Activated naive CD8-positive, alpha-beta T cell treated with anti-CD3 and anti-CD28 coated beads, Interleukin-2, amount 10 ng/mL, durations not matched to agents 7 days and 5 days (primary cell): ENCODE measurements around the gene PROCA1. TPM values are rescaled to one million over a fixed set of nuclear protein-coding genes. Genes with fewer than 3 reads are reported as not detected.
"Not testable (repeated sequence)": the region's sequence is repeated elsewhere in the genome, so short reads cannot be mapped to it uniquely, and the experiment has no call there.

ENCODE experiments used
- ATAC-seq: fragments of 150-1000 bp; cut with Tn5 transposase; one replicate; pipeline ENCODE4 v1.10.0; 2021; ENCODE audit warnings: low read depth, moderate library complexity
- POLR2A ChIA-PET: fragments of 350-600 bp; sonication (Branson Sonifier 250); formaldehyde crosslinking; loops from one replicate; lab custom pipeline; 2021; ENCODE audit warnings: antibody characterized with exemption; lab: Charles Lee
- DNase-seq: peaks from one replicate; pipeline ENCODE4 v3.0.0; 2021
- H3K27ac Mint-ChIP-seq: one replicate; pipeline ENCODE4 v1.8.0; 2022; ENCODE audit warnings: mild to moderate bottlenecking, mixed read lengths
- H3K27me3 Mint-ChIP-seq: one replicate; pipeline ENCODE4 v1.8.0; 2022; ENCODE audit warnings: mild to moderate bottlenecking, moderate library complexity, mixed read lengths
- H3K36me3 Mint-ChIP-seq: one replicate; pipeline ENCODE4 v1.8.0; 2021; ENCODE audit warnings: mild to moderate bottlenecking, mixed read lengths
- H3K4me1 Mint-ChIP-seq: one replicate; pipeline ENCODE4 v1.8.0; 2021; ENCODE audit warnings: mixed read lengths
- H3K4me3 Mint-ChIP-seq: one replicate; pipeline ENCODE4 v1.8.0; 2022; ENCODE audit warnings: mild to moderate bottlenecking, moderate library complexity, mixed read lengths
- H3K9me3 Mint-ChIP-seq: one replicate; pipeline ENCODE4 v1.8.0; 2021; ENCODE audit warnings: mixed read lengths
- total RNA-seq, 2 experiments: library from RNA; stranded (reverse); gene quantifications; one replicate each; pipeline ENCODE4 v1.2.3, GENCODE V29; 2021

Gene PROCA1
- total RNA-seq, 2 experiments from 2014 or later: 12.0 to 12.1 TPM

DNA sequence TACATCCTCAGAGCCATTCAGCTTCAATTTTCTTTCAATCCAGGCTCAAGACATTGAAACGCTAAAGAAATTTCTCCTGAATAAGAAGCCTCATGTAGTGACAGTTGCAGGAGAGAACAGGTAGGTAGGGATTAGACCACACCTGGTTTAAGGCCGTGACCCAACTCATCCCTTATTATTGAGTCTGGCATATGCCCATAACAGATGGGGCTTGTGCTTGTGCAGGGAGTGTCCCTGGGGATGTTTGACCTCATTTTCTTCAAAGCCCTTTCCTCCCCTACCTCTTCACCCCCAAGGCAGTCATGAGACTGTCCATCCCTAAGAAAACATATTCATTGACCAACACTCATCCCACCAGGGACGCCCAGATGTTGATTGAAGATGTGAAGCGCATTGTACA is 25.4 kb downstream of the PROCA1 start:
- POLR2A ChIA-PET: no interaction called here
- Mint-ChIP-seq H3K4me3 (no peak overlapping the region), H3K36me3 (peaks cover 44% of the 10 kb centered on the region), H3K27me3 (no peaks in the 10 kb centered on the region), H3K4me1 (no peaks in the 10 kb centered on the region), H3K9me3 (no peaks in the 10 kb centered on the region), H3K27ac (no peak overlapping the region)
- DNase-seq (no peak), ATAC-seq (no peak)

DNA sequence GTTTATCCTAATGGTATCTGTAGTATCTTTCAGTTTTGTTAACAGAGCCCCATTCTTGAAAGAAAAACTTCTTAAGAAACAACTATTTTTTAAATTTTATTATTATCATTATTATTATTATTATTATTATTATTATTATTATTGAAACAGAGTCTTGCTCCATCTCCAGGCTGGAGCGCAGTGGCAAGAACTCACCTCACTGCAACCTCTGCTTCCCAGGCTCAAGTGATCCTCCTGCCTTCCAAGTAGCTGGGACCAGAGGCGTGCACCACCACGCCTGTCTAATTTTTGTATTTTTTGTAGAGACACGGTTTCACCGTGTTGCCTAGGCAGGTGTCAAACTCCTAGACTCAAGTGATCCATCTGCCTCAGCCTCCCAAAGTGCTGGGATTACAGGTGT is 26.3 kb downstream of the PROCA1 start:
- POLR2A ChIA-PET: no interaction called here
- Mint-ChIP-seq H3K4me3 (no peak overlapping the region), H3K27me3 (no peaks in the 10 kb centered on the region), H3K9me3 (no peaks in the 10 kb centered on the region), H3K27ac (no peak overlapping the region), H3K4me1 (no peaks in the 10 kb centered on the region), H3K36me3 (peaks cover 44% of the 10 kb centered on the region)
- no peak for ATAC-seq
- no peak for DNase-seq

DNA sequence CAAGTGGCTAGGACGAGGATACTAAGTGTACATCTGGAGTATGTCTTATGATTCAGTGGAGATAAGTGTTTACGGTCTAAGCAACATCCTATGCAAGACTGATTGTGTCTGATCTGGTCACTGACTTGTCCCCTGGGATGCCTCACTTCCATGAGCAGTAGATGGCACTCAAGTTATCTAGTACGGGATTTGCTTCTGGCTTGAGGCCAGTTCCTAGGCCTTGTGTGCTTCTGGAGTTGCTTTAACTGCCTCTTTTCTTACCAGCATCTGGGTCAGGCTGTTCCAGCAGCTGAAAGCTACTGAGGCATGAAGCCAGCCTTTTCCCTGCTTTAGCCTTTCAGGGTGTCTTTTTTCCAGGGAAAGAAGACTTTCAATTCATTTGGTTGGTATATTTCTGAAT is 26.7 kb downstream of the PROCA1 start:
- DNase-seq (no peak), ATAC-seq (no peak)
- no peak overlapping the region for H3K27ac Mint-ChIP-seq
- POLR2A ChIA-PET: no interaction called here
- H3K9me3 Mint-ChIP-seq: no peaks in the 10 kb centered on the region
- no peaks in the 10 kb centered on the region for H3K27me3 Mint-ChIP-seq
- H3K36me3 Mint-ChIP-seq: peaks cover 44% of the 10 kb centered on the region
- H3K4me3 Mint-ChIP-seq: no peak overlapping the region
- H3K4me1 Mint-ChIP-seq: no peaks in the 10 kb centered on the region

- H3K9me3 Mint-ChIP-seq: no peaks in the 10 kb centered on the region
- H3K4me3 Mint-ChIP-seq: no peak overlapping the region
- POLR2A ChIA-PET: no interaction called here
- H3K4me1 Mint-ChIP-seq: no peaks in the 10 kb centered on the region
- H3K27ac Mint-ChIP-seq: no peak overlapping the region
- DNase-seq (no peak), ATAC-seq (no peak)
- no peaks in the 10 kb centered on the region for H3K27me3 Mint-ChIP-seq
- H3K36me3 Mint-ChIP-seq: peaks cover 28% of the 10 kb centered on the region
These were observed 29.0 kb downstream of the PROCA1 start for GRCh38 chr17:28682655-28683054.

GRCh38 chr17:28675980-28676379 is 35.7 kb downstream of the PROCA1 start:
- no peaks in the 10 kb centered on the region for H3K9me3 Mint-ChIP-seq
- ATAC-seq (no peak), DNase-seq (no peak)
- no peaks in the 10 kb centered on the region for H3K4me1 Mint-ChIP-seq
- POLR2A ChIA-PET: interaction anchor here (1.5 to 1.7 kb wide), 2 partner anchors 14 to 31 kb away, joined by 6 to 7 read pairs; partner anchors contain the start of genes BLTP2, SDF2 and SUPT6H
- H3K27me3 Mint-ChIP-seq: no peaks in the 10 kb centered on the region
- no peak overlapping the region for H3K4me3 Mint-ChIP-seq
- peaks cover 17% of the 10 kb centered on the region for H3K36me3 Mint-ChIP-seq
- no peak overlapping the region for H3K27ac Mint-ChIP-seq

DNA sequence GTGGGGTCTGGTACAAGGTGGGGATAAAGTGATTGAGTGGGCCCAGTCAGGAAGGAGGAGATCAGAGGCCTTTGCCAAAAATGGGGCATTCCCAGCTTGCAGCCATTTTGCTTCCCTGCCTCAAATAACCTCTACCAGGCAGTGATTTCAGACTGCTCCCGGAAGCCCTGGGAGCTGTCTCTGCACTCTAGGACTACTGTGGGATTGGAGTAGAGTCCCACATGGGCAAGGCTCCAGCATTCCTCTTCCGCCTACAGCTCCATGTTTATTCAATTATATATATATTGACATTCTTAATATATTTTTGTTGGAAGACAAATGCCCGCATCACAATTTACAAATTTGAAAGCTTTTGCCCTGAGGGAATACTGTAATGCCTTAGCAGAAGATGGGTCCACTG is 36.2 kb downstream of the PROCA1 start:
- Mint-ChIP-seq H3K27ac (no peak overlapping the region), H3K9me3 (no peaks in the 10 kb centered on the region), H3K4me1 (no peaks in the 10 kb centered on the region), H3K4me3 (no peak overlapping the region), H3K36me3 (peaks cover 16% of the 10 kb centered on the region), H3K27me3 (no peaks in the 10 kb centered on the region)
- no peak for DNase-seq
- ATAC-seq: no peak
- POLR2A ChIA-PET: interaction anchor here (0.7 to 1.7 kb wide), 3 partner anchors 14 to 31 kb away, joined by 3 to 7 read pairs (median 6); partner anchors contain the start of genes BLTP2, SDF2 and SUPT6H

DNA sequence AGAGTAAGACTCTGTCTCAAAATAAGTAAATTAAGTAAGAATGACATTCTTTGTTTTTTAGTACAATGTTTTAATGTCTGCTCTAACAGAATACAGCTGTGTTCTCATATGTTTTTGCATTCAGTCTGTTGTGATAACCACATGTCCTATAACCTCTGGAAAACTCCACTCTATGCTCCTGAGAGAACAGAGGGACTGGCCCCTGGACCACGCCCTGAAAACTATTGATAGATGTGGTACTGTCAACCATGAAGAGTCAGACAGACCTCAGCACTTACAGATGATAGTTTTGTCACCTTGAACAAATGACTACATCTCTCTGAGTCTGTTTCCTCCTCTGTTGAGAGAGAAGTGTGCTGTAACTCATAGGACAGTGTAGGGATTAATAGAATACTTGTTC is 41.8 kb downstream of the PROCA1 start:
- no peaks in the 10 kb centered on the region for H3K27me3 Mint-ChIP-seq
- peaks cover 15% of the 10 kb centered on the region for H3K36me3 Mint-ChIP-seq
- H3K27ac Mint-ChIP-seq: no peak overlapping the region
- POLR2A ChIA-PET: no interaction called here
- H3K4me3 Mint-ChIP-seq: no peak overlapping the region
- no peak for ATAC-seq
- H3K9me3 Mint-ChIP-seq: no peaks in the 10 kb centered on the region
- H3K4me1 Mint-ChIP-seq: peaks cover 11% of the 10 kb centered on the region
- no peak for DNase-seq

DNA sequence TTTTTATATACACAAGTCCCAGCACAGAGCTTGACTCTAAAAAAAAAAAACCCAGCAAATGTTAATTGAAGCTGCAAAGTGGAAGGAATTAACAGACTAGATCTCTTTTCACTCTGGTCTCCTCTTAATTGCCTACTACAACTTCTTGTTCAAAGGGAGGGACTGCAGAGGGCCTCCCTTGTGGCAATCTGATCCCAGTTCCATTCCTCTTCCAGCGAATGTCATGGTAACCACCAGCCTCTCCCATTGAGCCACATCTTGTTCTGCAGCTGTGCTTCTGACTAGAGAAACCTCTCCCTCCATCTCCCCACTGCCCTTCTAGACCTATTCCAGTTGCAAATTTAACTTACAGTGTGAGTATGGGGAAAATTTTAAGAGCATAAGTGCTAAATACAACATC is 43.8 kb downstream of the PROCA1 start:
- no peaks in the 10 kb centered on the region for H3K9me3 Mint-ChIP-seq
- POLR2A ChIA-PET: interaction anchor here (0.5 to 0.6 kb wide), 2 partner anchors 102 to 170 kb away, joined by 3 to 5 read pairs; no protein-coding TSS in a partner anchor
- peaks cover 28% of the 10 kb centered on the region for H3K4me1 Mint-ChIP-seq
- no peak for ATAC-seq
- DNase-seq: no peak
- H3K36me3 Mint-ChIP-seq: peaks cover 13% of the 10 kb centered on the region
- no peak overlapping the region for H3K4me3 Mint-ChIP-seq
- peak overlapping the region; percentile 50 for H3K27ac Mint-ChIP-seq
- no peaks in the 10 kb centered on the region for H3K27me3 Mint-ChIP-seq

DNA sequence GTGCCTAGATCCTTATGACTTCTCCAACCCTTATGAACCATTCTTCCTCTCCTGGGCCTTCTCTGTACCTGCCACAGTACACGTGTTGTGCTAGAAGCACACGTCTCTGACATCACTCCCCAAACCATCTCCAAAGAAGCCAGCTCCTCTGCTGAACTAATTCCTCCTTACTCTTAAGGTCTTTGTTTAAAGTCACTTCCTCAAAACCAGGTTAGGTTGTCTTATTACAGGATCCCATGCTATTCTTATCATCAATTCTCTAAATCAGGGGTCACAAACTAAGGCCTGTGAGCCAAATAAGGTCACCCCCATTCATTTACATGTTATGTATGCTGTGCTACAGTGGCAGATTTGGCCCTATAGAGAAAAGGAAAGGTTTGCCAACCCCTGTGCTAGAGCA is 45.7 kb downstream of the PROCA1 start:
- ATAC-seq (no peak), DNase-seq (no peak)
- H3K27ac Mint-ChIP-seq: no peak overlapping the region
- POLR2A ChIA-PET: no interaction called here
- no peak overlapping the region for H3K4me3 Mint-ChIP-seq
- H3K4me1 Mint-ChIP-seq: peaks cover 31% of the 10 kb centered on the region
- no peaks in the 10 kb centered on the region for H3K27me3 Mint-ChIP-seq
- H3K9me3 Mint-ChIP-seq: no peaks in the 10 kb centered on the region
- H3K36me3 Mint-ChIP-seq: peaks cover 8% of the 10 kb centered on the region

DNA sequence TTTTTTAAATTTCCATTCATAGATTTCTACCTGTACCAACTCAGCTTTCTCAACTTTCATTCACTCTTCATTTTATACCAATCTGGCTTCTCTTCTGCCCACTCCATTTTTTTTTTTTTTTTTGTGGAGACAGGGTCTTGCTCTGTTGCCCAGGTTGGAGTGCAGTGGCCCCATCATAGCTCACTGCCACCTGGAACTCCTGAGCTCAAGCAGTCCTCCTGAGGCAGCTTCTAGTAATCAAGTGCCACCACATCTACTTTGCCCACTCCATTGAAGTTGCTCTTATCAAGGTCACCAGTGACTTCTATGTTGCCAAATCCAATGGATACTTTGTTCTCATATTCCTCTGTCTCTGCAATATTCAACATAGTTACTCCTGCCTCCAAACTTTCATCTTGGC is 48.0 kb downstream of the PROCA1 start:
- peaks cover 34% of the 10 kb centered on the region for H3K4me1 Mint-ChIP-seq
- peak overlapping the region; percentile 99 for H3K4me3 Mint-ChIP-seq
- no peaks in the 10 kb centered on the region for H3K27me3 Mint-ChIP-seq
- H3K9me3 Mint-ChIP-seq: no peaks in the 10 kb centered on the region
- ATAC-seq (no peak), DNase-seq (no peak)
- POLR2A ChIA-PET: interaction anchor here (1.4 to 4.0 kb wide), 3 partner anchors 19 to 114 kb away, joined by 4 to 74 read pairs (median 21); partner anchors contain the start of genes BLTP2 and PROCA1
- peak overlapping the region; percentile 96 for H3K27ac Mint-ChIP-seq
- peaks cover 18% of the 10 kb centered on the region for H3K36me3 Mint-ChIP-seq

DNA sequence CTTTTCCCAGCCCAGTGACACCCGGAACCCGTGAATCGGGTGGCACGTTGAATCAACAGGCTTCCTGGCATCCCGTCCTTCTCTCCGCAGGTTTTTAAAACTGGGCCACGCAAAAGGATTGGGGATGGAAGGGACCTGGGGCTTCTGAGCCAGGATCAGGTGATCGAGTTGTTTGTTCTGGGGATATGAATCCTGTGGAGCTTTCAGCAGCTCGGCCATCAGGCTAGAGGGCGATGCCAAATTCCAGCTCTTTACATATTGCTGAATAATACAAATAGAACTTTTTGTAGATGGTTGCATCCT is 49.2 kb downstream of the PROCA1 start:
- H3K27ac Mint-ChIP-seq: peak overlapping the region; percentile 96
- POLR2A ChIA-PET: interaction anchor here (0.8 to 4.0 kb wide), 11 partner anchors 10 to 287 kb away, joined by 3 to 74 read pairs (median 4); partner anchors contain the start of genes BLTP2, PIGS, PROCA1 and RPL23A
- H3K4me3 Mint-ChIP-seq: peak overlapping the region; percentile 99
- peaks cover 18% of the 10 kb centered on the region for H3K36me3 Mint-ChIP-seq
- no peak for DNase-seq
- no peaks in the 10 kb centered on the region for H3K27me3 Mint-ChIP-seq
- H3K4me1 Mint-ChIP-seq: peaks cover 31% of the 10 kb centered on the region
- no peak for ATAC-seq
- H3K9me3 Mint-ChIP-seq: no peaks in the 10 kb centered on the region

- H3K4me1 Mint-ChIP-seq: peaks cover 30% of the 10 kb centered on the region
- H3K36me3 Mint-ChIP-seq: peaks cover 17% of the 10 kb centered on the region
- no peaks in the 10 kb centered on the region for H3K9me3 Mint-ChIP-seq
- POLR2A ChIA-PET: interaction anchor here (0.7 to 4.0 kb wide), 22 partner anchors 9 to 478 kb away, joined by 3 to 74 read pairs (median 4); partner anchors contain the start of genes BLTP2, PIGS, POLDIP2 and PROCA1
- peak within 1 kb of the TSS; percentile 96 for H3K27ac Mint-ChIP-seq
- peak within 1 kb of the TSS; percentile 99 for H3K4me3 Mint-ChIP-seq
- H3K27me3 Mint-ChIP-seq: no peaks in the 10 kb centered on the region
- peak; percentile 86 for ATAC-seq
- DNase-seq: peak; percentile 94
These were observed 49.8 kb downstream of the PROCA1 start, which contains the start of the genes SDF2 and SUPT6H for GRCh38 chr17:28661635-28662526. Gene SDF2, minus strand, starts transcription at chr17:28661906. Its CDS starts 30 bp downstream, at chr17:28661876. Gene SUPT6H, plus strand, starts transcription at chr17:28662205. Its CDS starts 11,197 bp downstream, at chr17:28673402.

- H3K9me3 Mint-ChIP-seq, H3K27me3 Mint-ChIP-seq, H3K27ac Mint-ChIP-seq, POLR2A ChIA-PET, DNase-seq, ATAC-seq, H3K4me3 Mint-ChIP-seq: not testable (repeated sequence)
- Mint-ChIP-seq H3K36me3 (peaks cover 17% of the 10 kb centered on the region), H3K4me1 (peaks cover 23% of the 10 kb centered on the region)
These were observed 52.2 kb downstream of the PROCA1 start for GRCh38 chr17:28659497-28659881.
